Measurements from ENCODE around the gene GABBR2. TPM values are rescaled to one million over a fixed set of nuclear protein-coding genes. Genes with fewer than 3 reads are reported as not detected.

GABBR2 gene
- total and polyA plus RNA-seq, 9 of the 15 experiments (the other 6 are each of a cell fraction or from before 2014, with no cell fraction given) = 0.15 to 1.9 (median 0.32) TPM

DNA sequence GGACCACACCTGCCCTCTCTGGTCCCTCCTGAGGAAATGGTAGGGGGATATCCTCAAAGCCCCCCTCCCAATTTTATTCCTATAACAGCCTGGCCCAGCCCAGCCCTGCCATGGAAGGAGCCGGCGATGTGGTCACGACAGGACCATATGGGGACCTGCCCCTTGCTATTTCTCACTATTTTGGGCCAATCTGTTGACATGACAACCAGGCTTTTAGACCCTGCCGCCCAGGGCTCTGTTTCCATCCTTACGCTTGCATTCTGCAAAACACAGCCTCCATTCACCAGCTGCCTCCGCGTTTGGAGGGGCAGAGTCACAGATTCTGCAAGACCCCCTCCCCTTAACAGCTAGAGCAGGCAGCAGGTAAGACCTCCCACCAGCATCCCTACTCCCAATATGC lies 112.2 kb downstream of the GABBR2 start (continued):
- TF ChIP-seq, protein P1, sequence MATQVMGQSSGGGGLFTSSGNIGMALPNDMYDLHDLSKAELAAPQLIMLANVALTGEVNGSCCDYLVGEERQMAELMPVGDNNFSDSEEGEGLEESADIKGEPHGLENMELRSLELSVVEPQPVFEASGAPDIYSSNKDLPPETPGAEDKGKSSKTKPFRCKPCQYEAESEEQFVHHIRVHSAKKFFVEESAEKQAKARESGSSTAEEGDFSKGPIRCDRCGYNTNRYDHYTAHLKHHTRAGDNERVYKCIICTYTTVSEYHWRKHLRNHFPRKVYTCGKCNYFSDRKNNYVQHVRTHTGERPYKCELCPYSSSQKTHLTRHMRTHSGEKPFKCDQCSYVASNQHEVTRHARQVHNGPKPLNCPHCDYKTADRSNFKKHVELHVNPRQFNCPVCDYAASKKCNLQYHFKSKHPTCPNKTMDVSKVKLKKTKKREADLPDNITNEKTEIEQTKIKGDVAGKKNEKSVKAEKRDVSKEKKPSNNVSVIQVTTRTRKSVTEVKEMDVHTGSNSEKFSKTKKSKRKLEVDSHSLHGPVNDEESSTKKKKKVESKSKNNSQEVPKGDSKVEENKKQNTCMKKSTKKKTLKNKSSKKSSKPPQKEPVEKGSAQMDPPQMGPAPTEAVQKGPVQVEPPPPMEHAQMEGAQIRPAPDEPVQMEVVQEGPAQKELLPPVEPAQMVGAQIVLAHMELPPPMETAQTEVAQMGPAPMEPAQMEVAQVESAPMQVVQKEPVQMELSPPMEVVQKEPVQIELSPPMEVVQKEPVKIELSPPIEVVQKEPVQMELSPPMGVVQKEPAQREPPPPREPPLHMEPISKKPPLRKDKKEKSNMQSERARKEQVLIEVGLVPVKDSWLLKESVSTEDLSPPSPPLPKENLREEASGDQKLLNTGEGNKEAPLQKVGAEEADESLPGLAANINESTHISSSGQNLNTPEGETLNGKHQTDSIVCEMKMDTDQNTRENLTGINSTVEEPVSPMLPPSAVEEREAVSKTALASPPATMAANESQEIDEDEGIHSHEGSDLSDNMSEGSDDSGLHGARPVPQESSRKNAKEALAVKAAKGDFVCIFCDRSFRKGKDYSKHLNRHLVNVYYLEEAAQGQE (IDR thresholded peaks at IDR 0.05; ENCODE audit: borderline replicate concordance) = no peak
- TF ChIP-seq, protein P1 (CRISPR knock-in tag; IDR thresholded peaks at IDR 0.05; ENCODE audit: low read depth) = no peak
- TF ChIP-seq MAZ (CRISPR knock-in tag; conservative IDR thresholded peaks at IDR 0.05 in 1 of 2, IDR thresholded peaks at IDR 0.05 in 1 of 2) (no peak), ZNF561 (CRISPR knock-in tag; conservative IDR thresholded peaks at IDR 0.05) (no peak), NR1H2 (CRISPR knock-in tag; IDR thresholded peaks at IDR 0.05) (no peak), ZZZ3 (IDR thresholded peaks at IDR 0.05) (no peak), SIX5 (IDR thresholded peaks at IDR 0.05; ENCODE audit: borderline replicate concordance in 1 of 2, insufficient read depth in 1 of 2, low read depth in 1 of 2, low read length in 2 of 2) (no peak), CREB3L1 (IDR thresholded peaks at IDR 0.05; ENCODE audit: borderline replicate concordance, low read depth) (no peak), HDGF (IDR thresholded peaks at IDR 0.05) (no peak), CBX2 (IDR thresholded peaks at IDR 0.05; ENCODE audit: insufficient read depth, low read length, poor library complexity, severe bottlenecking) (no peak), NCOA6 (IDR thresholded peaks at IDR 0.05) (no peak), MTA3 (IDR thresholded peaks at IDR 0.05; ENCODE audit: borderline replicate concordance) (no peak)

Measured in K562 (cell line).